Measurements from ENCODE around the gene KLHL3. TPM values are rescaled to one million over a fixed set of nuclear protein-coding genes. Genes with fewer than 3 reads are reported as not detected.

KLHL3 gene
- total RNA-seq, 6 experiments from 2014 or later = 1.9 to 8.5 (median 3.3) TPM

DNA sequence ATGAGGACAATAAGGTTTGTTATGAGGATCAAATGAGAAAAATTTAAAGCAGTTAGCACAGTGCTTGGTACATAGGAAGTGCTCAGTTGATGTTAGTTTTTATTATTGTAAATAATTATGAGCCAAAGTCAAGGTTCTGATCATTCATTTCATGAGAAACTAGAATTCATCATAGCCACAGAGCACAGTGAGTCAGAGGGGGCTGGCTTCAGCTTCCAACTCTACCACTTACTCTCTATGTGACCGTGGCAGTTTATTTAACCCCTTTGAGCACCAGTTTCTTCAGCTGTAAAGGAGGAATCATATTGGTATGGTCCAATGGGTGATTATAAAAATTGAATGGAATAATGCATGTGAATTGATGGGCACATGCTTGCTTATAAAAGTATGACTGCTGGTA lies 39.4 kb downstream of the KLHL3 start:
- ATAC-seq = no peak
- intact Hi-C loops (cut with DNase I) = no loop called here
- Histone ChIP-seq H3K27ac (no peak overlapping the region), H3K4me1 (peaks cover 0 to 13% (median 0%) of the 10 kb centered on the region in 4 donors), H3K9me3 (no peaks in the 10 kb centered on the region), H3K36me3 (peaks cover 0 to 3% (median 0%) of the 10 kb centered on the region in 4 donors), H3K4me3 (no peak overlapping the region), H3K27me3 (no peaks in the 10 kb centered on the region)
- no peak for TF ChIP-seq POLR2A (IDR thresholded peaks at IDR 0.05)
- TF ChIP-seq, protein P1, sequence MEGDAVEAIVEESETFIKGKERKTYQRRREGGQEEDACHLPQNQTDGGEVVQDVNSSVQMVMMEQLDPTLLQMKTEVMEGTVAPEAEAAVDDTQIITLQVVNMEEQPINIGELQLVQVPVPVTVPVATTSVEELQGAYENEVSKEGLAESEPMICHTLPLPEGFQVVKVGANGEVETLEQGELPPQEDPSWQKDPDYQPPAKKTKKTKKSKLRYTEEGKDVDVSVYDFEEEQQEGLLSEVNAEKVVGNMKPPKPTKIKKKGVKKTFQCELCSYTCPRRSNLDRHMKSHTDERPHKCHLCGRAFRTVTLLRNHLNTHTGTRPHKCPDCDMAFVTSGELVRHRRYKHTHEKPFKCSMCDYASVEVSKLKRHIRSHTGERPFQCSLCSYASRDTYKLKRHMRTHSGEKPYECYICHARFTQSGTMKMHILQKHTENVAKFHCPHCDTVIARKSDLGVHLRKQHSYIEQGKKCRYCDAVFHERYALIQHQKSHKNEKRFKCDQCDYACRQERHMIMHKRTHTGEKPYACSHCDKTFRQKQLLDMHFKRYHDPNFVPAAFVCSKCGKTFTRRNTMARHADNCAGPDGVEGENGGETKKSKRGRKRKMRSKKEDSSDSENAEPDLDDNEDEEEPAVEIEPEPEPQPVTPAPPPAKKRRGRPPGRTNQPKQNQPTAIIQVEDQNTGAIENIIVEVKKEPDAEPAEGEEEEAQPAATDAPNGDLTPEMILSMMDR (IDR thresholded peaks at IDR 0.05) = no peak
- 25% methylated on average over 1 of the region's 1 CpG for WGBS (ENCODE audit: insufficient coverage, low coverage, low lambda C conversion rate, missing lambda C conversion rate)
- no peak for DNase-seq

DNA sequence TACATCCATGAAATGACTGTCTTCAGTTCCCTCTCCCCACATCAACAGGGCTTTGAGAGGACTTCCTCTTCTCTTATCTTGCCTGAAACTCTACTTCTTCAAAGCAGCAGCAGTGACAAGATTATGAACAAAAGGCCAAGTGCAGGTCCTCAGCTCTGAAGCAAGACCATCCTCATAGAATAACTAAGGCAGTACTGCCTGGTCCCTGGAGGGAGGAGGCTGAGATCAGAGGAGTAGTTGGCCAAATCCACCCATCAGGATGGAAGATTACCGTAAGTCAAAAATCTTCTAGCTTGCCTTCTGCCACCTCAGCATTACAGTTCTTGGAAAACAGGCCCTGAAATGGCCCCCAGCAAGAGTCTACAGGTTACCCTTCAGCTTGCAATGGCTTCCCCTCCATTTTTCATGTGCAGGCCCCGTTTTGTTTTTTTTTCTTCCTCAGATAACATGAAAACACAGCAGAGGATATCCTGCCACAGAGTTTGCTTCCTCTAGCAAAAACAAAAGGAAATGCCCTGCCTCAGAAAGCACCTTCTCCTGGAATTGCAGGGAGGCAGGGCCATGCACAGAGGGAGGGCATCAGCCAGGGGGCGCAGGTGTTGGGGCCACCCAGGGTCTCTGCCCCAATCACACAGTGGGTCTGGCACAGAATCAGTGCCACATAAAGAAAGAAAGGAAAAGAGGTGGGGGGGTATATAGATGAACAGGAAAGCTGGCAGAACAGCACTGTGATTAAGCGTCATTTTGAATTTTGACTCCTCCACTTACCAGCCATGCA lies 40.0 kb downstream of the KLHL3 start:
- TF ChIP-seq, protein P1 (IDR thresholded peaks at IDR 0.05) = no peak
- no peak for TF ChIP-seq POLR2A (IDR thresholded peaks at IDR 0.05)
- no peak overlapping the region for H3K4me3 ChIP-seq
- WGBS (ENCODE audit: insufficient coverage, low coverage, low lambda C conversion rate, missing lambda C conversion rate) = 80% methylated on average over 4 of the region's 4 CpGs
- DNase-seq (no peak), ATAC-seq (peak; percentile 11 to 54 (median 42))
- H3K27ac ChIP-seq = peak overlapping the region in 1 of 3 donors; percentile 34
- H3K27me3 ChIP-seq = no peaks in the 10 kb centered on the region
- H3K4me1 ChIP-seq = peaks cover 0 to 13% (median 0%) of the 10 kb centered on the region in 4 donors
- no peaks in the 10 kb centered on the region for H3K9me3 ChIP-seq
- H3K36me3 ChIP-seq = peaks cover 0 to 3% (median 0%) of the 10 kb centered on the region in 4 donors
- intact Hi-C loops (cut with DNase I) = no loop called here

DNA sequence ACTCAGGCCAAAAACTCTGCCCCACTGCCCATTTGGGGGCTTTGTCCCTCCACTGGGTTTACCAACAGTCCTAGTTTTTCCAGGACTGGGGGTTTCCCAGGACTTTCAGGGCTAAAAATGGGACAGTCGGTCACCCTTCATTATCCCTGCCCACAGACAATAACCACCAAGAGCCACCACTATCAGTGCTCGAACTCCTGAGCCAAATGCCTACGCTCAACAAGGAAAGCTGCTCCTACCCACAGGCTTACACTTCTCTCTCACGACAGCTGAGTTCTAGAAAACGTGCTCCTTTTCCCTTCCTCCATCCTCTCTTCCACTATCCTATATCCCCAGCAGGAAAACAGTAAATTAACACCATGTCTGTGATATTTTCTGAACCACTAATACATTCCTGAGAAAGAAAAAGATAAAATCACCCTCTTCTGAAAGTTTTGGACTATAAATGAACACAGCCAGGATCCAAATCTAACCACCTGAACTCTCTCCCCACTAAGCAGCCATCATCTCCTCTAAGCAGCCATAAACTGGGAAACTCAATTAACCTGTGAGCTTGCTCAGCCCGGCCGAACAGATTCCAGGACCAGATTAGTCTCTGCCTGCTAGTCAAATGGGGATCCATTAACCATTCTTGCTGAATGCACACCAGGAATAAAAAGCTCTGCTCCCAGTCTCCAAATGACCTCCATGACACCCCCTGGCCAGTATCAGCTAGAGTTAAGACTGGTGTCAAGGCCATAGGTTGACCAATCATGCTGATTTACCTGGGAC lies 41.8 kb downstream of the KLHL3 start:
- intact Hi-C loops (cut with DNase I) = no loop called here
- DNase-seq (no peak), ATAC-seq (no peak)
- WGBS (ENCODE audit: insufficient coverage, low coverage, low lambda C conversion rate, missing lambda C conversion rate) = 85% methylated on average over 5 of the region's 7 CpGs
- no peaks in the 10 kb centered on the region for H3K27me3 ChIP-seq
- TF ChIP-seq, protein P1 (IDR thresholded peaks at IDR 0.05) = no peak
- no peak for TF ChIP-seq POLR2A (IDR thresholded peaks at IDR 0.05)
- H3K27ac ChIP-seq = peak overlapping the region in 1 of 3 donors; percentile 42
- H3K36me3 ChIP-seq = peaks cover 0 to 3% (median 0%) of the 10 kb centered on the region in 4 donors
- H3K4me3 ChIP-seq = no peak overlapping the region
- H3K4me1 ChIP-seq = peaks cover 0 to 13% (median 0%) of the 10 kb centered on the region in 4 donors
- H3K9me3 ChIP-seq = no peaks in the 10 kb centered on the region

DNA sequence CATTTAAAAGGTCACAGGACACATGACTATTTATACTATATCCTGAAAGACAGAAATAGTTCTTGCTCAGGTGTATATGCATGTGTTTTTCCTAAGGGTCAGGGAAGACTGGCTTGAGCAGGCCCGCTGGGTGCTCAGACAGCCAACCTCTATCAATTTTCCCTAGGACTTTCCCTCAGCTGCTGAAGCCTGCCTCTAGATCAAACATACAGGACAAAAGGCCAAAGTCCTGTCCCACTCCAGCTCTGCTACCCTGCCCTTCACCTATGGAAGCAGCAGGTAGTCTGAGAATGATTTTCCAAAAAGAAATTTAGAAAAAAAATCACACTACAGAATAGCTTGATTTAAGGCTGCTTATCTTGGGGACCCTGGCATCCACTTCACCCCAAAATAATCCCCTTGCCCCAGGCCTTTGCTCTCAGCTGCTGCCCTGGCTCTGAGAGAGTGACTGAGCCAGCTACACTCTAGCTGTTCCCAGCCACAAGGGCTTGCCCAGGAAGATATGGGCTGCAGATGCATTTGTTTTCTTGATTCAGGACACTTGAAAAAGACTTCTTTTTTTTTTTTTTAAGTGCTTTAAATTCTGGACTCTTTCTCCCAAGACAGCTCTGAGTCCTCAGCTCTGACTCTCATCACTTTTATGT lies 42.5 kb downstream of the KLHL3 start:
- Histone ChIP-seq H3K27ac (peak overlapping the region in 1 of 3 donors; percentile 42), H3K9me3 (no peaks in the 10 kb centered on the region), H3K27me3 (no peaks in the 10 kb centered on the region), H3K36me3 (peaks cover 0 to 3% (median 0%) of the 10 kb centered on the region in 4 donors), H3K4me1 (peaks cover 0 to 13% (median 0%) of the 10 kb centered on the region in 4 donors), H3K4me3 (no peak overlapping the region)
- 0% methylated on average over 1 of the region's 1 CpG for WGBS (ENCODE audit: insufficient coverage, low coverage, low lambda C conversion rate, missing lambda C conversion rate)
- intact Hi-C loops (cut with DNase I) = no loop called here
- no peak for TF ChIP-seq POLR2A (IDR thresholded peaks at IDR 0.05)
- TF ChIP-seq, protein P1 (IDR thresholded peaks at IDR 0.05) = no peak
- DNase-seq (peak in 2 of 3 donors; percentile 22 to 60), ATAC-seq (peak; percentile 84 to 96 (median 90))

All from right lobe of liver (tissue), 6 donors.